H1 (cell line): ENCODE results near the gene INPP5E. TPM values are rescaled to one million over a fixed set of nuclear protein-coding genes. Genes with fewer than 3 reads are reported as not detected.

Experiments used
- CTCF ChIA-PET: fragments of 300-600 bp; sonication (Branson Sonifier 250); formaldehyde crosslinking; loops from one replicate; lab custom pipeline; 2021; ENCODE audit not compliant: partially characterized antibody; lab: Charles Lee
- POLR2A ChIA-PET: fragments of 300-600 bp; sonication (Branson Sonifier 250); formaldehyde crosslinking; loops from one replicate; lab custom pipeline; 2021; ENCODE audit warnings: inconsistent platforms; ENCODE audit not compliant: partially characterized antibody; lab: Charles Lee
- DNase-seq, 2 experiments: peaks; one replicate each; pipeline versions ENCODE4 v3.0.0 to v3.0.0-alpha.2; 2010 to 2022; ENCODE audit warnings: low spot score in 2 of 2, low read depth in 1 of 2, mixed read lengths in 1 of 2
- FAIRE-seq: peaks from 2 replicates; lab custom pipeline; 2011; peaks lifted over from hg19 to GRCh38; lab: Jason Lieb, UNC
- H2AFZ ChIP-seq: 2 replicates; pipeline ENCODE4 v1.8.1; 2012; ENCODE audit warnings: low read length, inconsistent platforms
- H2AK5ac ChIP-seq: 2 replicates; pipeline ENCODE4 v1.6.1; 2013; ENCODE audit warnings: low read depth, low read length
- H2BK120ac ChIP-seq: replicated peaks from 2 replicates; pipeline ENCODE3; 2013; ENCODE audit warnings: low read depth, low read length, inconsistent platforms
- H2BK12ac ChIP-seq: 2 replicates; pipeline ENCODE4 v1.6.1; 2013; ENCODE audit warnings: low read depth, low read length
- H2BK15ac ChIP-seq: 2 replicates; pipeline ENCODE4 v1.6.1; 2013; ENCODE audit warnings: low read length
- H2BK20ac ChIP-seq: 2 replicates; pipeline ENCODE4 v1.6.1; 2013; ENCODE audit warnings: low read length
- H2BK5ac ChIP-seq: 2 replicates; pipeline ENCODE4 v1.6.1; 2013; ENCODE audit warnings: low read depth, low read length
- H3K14ac ChIP-seq: 2 replicates; pipeline ENCODE4 v1.6.1; 2013; ENCODE audit warnings: inconsistent platforms; ENCODE audit not compliant: insufficient read length
- H3K18ac ChIP-seq: 2 replicates; pipeline ENCODE4 v1.6.1; 2013; ENCODE audit warnings: low read length; ENCODE audit errors: extremely low read depth
- H3K23ac ChIP-seq: 2 replicates; pipeline ENCODE4 v1.6.1; 2013; ENCODE audit warnings: inconsistent platforms; ENCODE audit not compliant: insufficient read length
- H3K23me2 ChIP-seq: 2 replicates; pipeline ENCODE4 v1.6.1; 2013; ENCODE audit warnings: low read depth, low read length
- H3K27ac ChIP-seq: 2 replicates; pipeline ENCODE4 v1.6.1; 2011; ENCODE audit warnings: low read depth, low read length, inconsistent platforms
- H3K27me3 ChIP-seq, 4 experiments: replicated peaks in 1 of 4; 1 replicate in 1 of 4; 2 replicates in 3 of 4; pipeline versions ENCODE4 v1.6.1 to v1.8.1; 2011 to 2013; ENCODE audit warnings: low read length in 3 of 4, mild to moderate bottlenecking in 3 of 4, inconsistent platforms in 2 of 4, mixed read lengths in 2 of 4, moderate library complexity in 1 of 4; ENCODE audit not compliant: control insufficient read depth in 3 of 4, insufficient read depth in 3 of 4; ENCODE audit errors: extremely low read depth in 1 of 4
- H3K36me3 ChIP-seq, 4 experiments: 2 replicates each; pipeline versions ENCODE4 v1.6.1 to v1.8.1; 2011 to 2013; ENCODE audit warnings: mild to moderate bottlenecking in 4 of 4, low read length in 3 of 4, moderate library complexity in 2 of 4, control low read depth in 1 of 4, inconsistent platforms in 1 of 4; ENCODE audit not compliant: insufficient read depth in 4 of 4, control insufficient read depth in 2 of 4
- H3K4ac ChIP-seq: replicated peaks from 2 replicates; pipeline ENCODE3; 2013; ENCODE audit warnings: low read length, low read depth, mixed read lengths, inconsistent platforms; ENCODE audit not compliant: insufficient read length
- H3K4me1 ChIP-seq, 4 experiments: replicated peaks in 1 of 4; 1 replicate in 1 of 4; 2 replicates in 3 of 4; pipeline versions ENCODE4 v1.6.1 to v1.8.1; 2011 to 2013; ENCODE audit warnings: low read length in 3 of 4, inconsistent platforms in 2 of 4, mixed read lengths in 1 of 4; ENCODE audit not compliant: insufficient read depth in 4 of 4, control insufficient read depth in 3 of 4
- H3K4me2 ChIP-seq, 2 experiments: 2 replicates each; pipeline versions ENCODE4 v1.6.1 to v1.8.1; 2011 to 2013; ENCODE audit warnings: low read depth in 2 of 2, low read length in 2 of 2, control low read depth in 1 of 2, inconsistent platforms in 1 of 2, mild to moderate bottlenecking in 1 of 2; ENCODE audit not compliant: insufficient read depth in 1 of 2
- H3K4me3 ChIP-seq, 4 experiments: fragments of 200-600, 300-600 bp in 1 of 4; sonication (generic), shearing (Covaris generic), sonication (Bioruptor Twin) in 1 of 4; 2 replicates each; pipeline versions ENCODE4 v1.5.1 to v1.8.1; 2011 to 2016; ENCODE audit warnings: low read length in 4 of 4, low read depth in 3 of 4, control low read depth in 2 of 4, inconsistent platforms in 2 of 4, mild to moderate bottlenecking in 2 of 4, mixed read lengths in 1 of 4, moderate library complexity in 1 of 4; ENCODE audit not compliant: insufficient read depth in 2 of 4; ENCODE audit errors: extremely low read depth in 1 of 4
- H3K56ac ChIP-seq: replicated peaks from 2 replicates; pipeline ENCODE3; 2013; ENCODE audit warnings: low read depth, mild to moderate bottlenecking, mixed read lengths, low read length, inconsistent platforms; ENCODE audit not compliant: insufficient read length
- H3K79me1 ChIP-seq: 2 replicates; pipeline ENCODE4 v1.6.1; 2013; ENCODE audit warnings: low read depth, low read length, control low read depth
- H3K79me2 ChIP-seq, 2 experiments: 2 replicates each; pipeline versions ENCODE4 v1.6.1 to v1.8.1; 2012 to 2013; ENCODE audit warnings: low read length in 2 of 2, mild to moderate bottlenecking in 2 of 2, inconsistent platforms in 1 of 2; ENCODE audit not compliant: insufficient read depth in 2 of 2, control insufficient read depth in 1 of 2
- H3K9ac ChIP-seq, 4 experiments: replicated peaks in 1 of 4; 1 replicate in 1 of 4; 2 replicates in 3 of 4; pipeline versions ENCODE4 v1.6.1 to v1.8.1; 2011 to 2013; ENCODE audit warnings: low read depth in 3 of 4, low read length in 3 of 4, control low read depth in 2 of 4, mild to moderate bottlenecking in 2 of 4, moderate library complexity in 2 of 4, inconsistent platforms in 1 of 4; ENCODE audit errors: extremely low read depth in 1 of 4
- H3K9me3 ChIP-seq, 2 experiments: 2 replicates each; pipeline versions ENCODE4 v1.6.1 to v1.8.1; 2012 to 2013; ENCODE audit warnings: mild to moderate bottlenecking in 2 of 2, moderate library complexity in 2 of 2, control low read depth in 1 of 2, inconsistent platforms in 1 of 2, low read depth in 1 of 2, low read length in 1 of 2, mixed read lengths in 1 of 2; ENCODE audit not compliant: insufficient read depth in 2 of 2
- H4K20me1 ChIP-seq, 2 experiments: replicated peaks in 1 of 2; 2 replicates each; pipeline versions ENCODE3 to v1.8.1; 2011 to 2013; ENCODE audit warnings: inconsistent platforms in 2 of 2, low read length in 2 of 2, mild to moderate bottlenecking in 1 of 2; ENCODE audit not compliant: insufficient read depth in 2 of 2, control insufficient read depth in 1 of 2
- H4K5ac ChIP-seq: 2 replicates; pipeline ENCODE4 v1.6.1; 2013; ENCODE audit warnings: low read length, low read depth, mixed read lengths, inconsistent platforms; ENCODE audit not compliant: insufficient read length
- H4K8ac ChIP-seq: 2 replicates; pipeline ENCODE4 v1.8.0; 2013; ENCODE audit warnings: mild to moderate bottlenecking, moderate library complexity, low read length, inconsistent platforms; ENCODE audit not compliant: insufficient read depth; ENCODE audit errors: extremely low read depth
- H4K91ac ChIP-seq: replicated peaks from 2 replicates; pipeline ENCODE3; 2013; ENCODE audit warnings: low read length, mixed read lengths, inconsistent platforms; ENCODE audit not compliant: insufficient read length
- ATF2 ChIP-seq: IDR thresholded peaks from 2 replicates; pipeline ENCODE4 v1.6.1; 2012; ENCODE audit warnings: low read length, inconsistent platforms
- CEBPB ChIP-seq: IDR thresholded peaks from 2 replicates; pipeline ENCODE4 v1.6.1; 2012; ENCODE audit warnings: low read depth, low read length
- CHD2 ChIP-seq: IDR thresholded peaks from 2 replicates; pipeline ENCODE4 v1.6.1; 2012; ENCODE audit warnings: low read length, improper control_type of control experiment
- CREB1 ChIP-seq: IDR thresholded peaks from 2 replicates; pipeline ENCODE4 v1.6.1; 2012; ENCODE audit warnings: inconsistent platforms
- CTCF ChIP-seq, 3 experiments: IDR thresholded peaks; 1 replicate in 2 of 3; 2 replicates in 1 of 3; pipeline versions ENCODE4 v1.5.1 to v1.6.1; 2011; ENCODE audit warnings: low read length in 3 of 3, mild to moderate bottlenecking in 3 of 3, inconsistent platforms in 2 of 3, low read depth in 1 of 3, moderate library complexity in 1 of 3; ENCODE audit not compliant: insufficient read depth in 1 of 3; ENCODE audit errors: control extremely low read depth in 1 of 3
- MAX ChIP-seq: IDR thresholded peaks from 2 replicates; pipeline ENCODE4 v1.6.1; 2012; ENCODE audit warnings: inconsistent platforms
- NRF1 ChIP-seq: IDR thresholded peaks from 2 replicates; pipeline ENCODE4 v1.6.1; 2011; ENCODE audit warnings: mild to moderate bottlenecking, low read depth, low read length, improper control_type of control experiment
- SP4 ChIP-seq: IDR thresholded peaks from 2 replicates; pipeline ENCODE4 v1.6.1; 2012; ENCODE audit warnings: low read length, inconsistent platforms
- SRF ChIP-seq: IDR thresholded peaks from 2 replicates; pipeline ENCODE4 v1.6.1; 2011; ENCODE audit warnings: mild to moderate bottlenecking, low read depth, low read length, moderate library complexity
- YY1 ChIP-seq: IDR thresholded peaks from 2 replicates; pipeline ENCODE4 v1.6.1; 2011; ENCODE audit warnings: low read depth, mild to moderate bottlenecking, low read length
- ZNF274 ChIP-seq: IDR thresholded peaks from 2 replicates; pipeline ENCODE4 v1.7.0; 2012; ENCODE audit warnings: low read length, borderline replicate concordance; ENCODE audit errors: extremely low read depth
- WGBS, 2 experiments: shearing (Covaris generic) in 1 of 2; methylation state at CpG; one replicate each; pipeline versions ENCODE4 v1.1.6 to v1.1.7; 2013 to 2015; ENCODE audit warnings: low lambda C conversion rate in 2 of 2, mixed read lengths in 2 of 2, inconsistent platforms in 1 of 2, low coverage in 1 of 2, missing lambda C conversion rate in 1 of 2; ENCODE audit not compliant: insufficient replicate concordance in 2 of 2, insufficient coverage in 1 of 2, insufficient read length in 1 of 2; ENCODE audit errors: extremely low coverage in 1 of 2, missing lambda C conversion rate in 1 of 2; 5-methylcytosine and 5-hydroxymethylcytosine counted together
- polyA plus RNA-seq, 7 experiments: library from polyadenylated mRNA; depleted of rRNA in 3 of 7; stranded (reverse) in 5 of 7; unstranded in 2 of 7; fragments of >200 nt in 5 of 7; fragments of 200-250 nt in 2 of 7; gene quantifications; 1 replicate in 5 of 7; 2 replicates in 1 of 7; 4 replicates in 1 of 7; pipeline versions ENCODE4 v1.2.1 to v1.2.3, GENCODE V29; 2011 to 2013; ENCODE audit warnings: missing spikeins in 2 of 7, mixed read lengths in 2 of 7
- total RNA-seq: library from RNA; stranded (reverse); fragmentation: NEBNext Ultra II Directional; extraction: Animal tissue kit (Norgen Biotek cat#: 25700); gene quantifications from 2 replicates; pipeline ENCODE4 v1.2.1, GENCODE V29; 2021

Gene INPP5E
- total and polyA plus RNA-seq, 2 of the 8 experiments (the other 6 are each of a cell fraction or from before 2014, with no cell fraction given): 8.7 to 11.3 TPM

GRCh38 chr9:136448655-136449054, 9.0 kb upstream of the INPP5E start:
- Histone ChIP-seq H2BK120ac (no peak overlapping the region), H3K79me2 (no peaks in the 10 kb centered on the region), H4K5ac (no peak overlapping the region), H3K23ac (no peak overlapping the region), H2BK15ac (no peak overlapping the region), H3K4me3 (no peak overlapping the region), H2AK5ac (no peak overlapping the region), H2AFZ (no peak overlapping the region), H2BK5ac (no peak overlapping the region), H2BK12ac (no peak overlapping the region), H2BK20ac (no peak overlapping the region), H3K36me3 (peaks cover 23 to 52% (median 36%) of the 10 kb centered on the region in 4 experiments), H4K91ac (no peak overlapping the region), H3K18ac (no peak overlapping the region), H3K9me3 (no peaks in the 10 kb centered on the region), H3K23me2 (no peaks in the 10 kb centered on the region), H3K9ac (no peak overlapping the region), H4K8ac (no peak overlapping the region), H3K79me1 (no peaks in the 10 kb centered on the region), H3K4me1 (no peaks in the 10 kb centered on the region), H3K4ac (no peak overlapping the region), H4K20me1 (peaks cover 0 to 11% of the 10 kb centered on the region in 2 experiments), H3K27me3 (no peaks in the 10 kb centered on the region), H3K27ac (no peak overlapping the region), H3K4me2 (no peak overlapping the region), H3K14ac (no peak overlapping the region), H3K56ac (no peak overlapping the region)
- POLR2A ChIA-PET: interaction anchor here (1.8 kb wide), 1 partner anchor 9 kb away, joined by 5 read pairs; the partner anchor contains the start of gene INPP5E
- FAIRE-seq (no peak), DNase-seq (no peak)
- CTCF ChIA-PET: no interaction called here
- 89% methylated on average over 3 of the region's 3 CpGs; no CpG with 5 or more reads in 1 of the 2 experiments for WGBS, 2 experiments
- TF ChIP-seq ATF2 (no peak), SRF (no peak), SP4 (no peak), YY1 (no peak), CREB1 (no peak), CEBPB (no peak), ZNF274 (no peak), NRF1 (no peak), MAX (no peak), CTCF (IDR thresholded peaks at IDR 0.05; ENCODE audit: control extremely low read depth in 1 of 3, insufficient read depth in 1 of 3, low read depth in 1 of 3, low read length in 3 of 3) (no peak), CHD2 (no peak)
